Neuronal stem cell (in vitro differentiated cells): ENCODE results near the gene RAPGEF2.

Experiments
- DNase-seq: peaks from one replicate; pipeline ENCODE4 v3.0.0-alpha.2; 2013; ENCODE audit warnings: low spot score
- H2AFZ ChIP-seq: one replicate; pipeline ENCODE4 v1.6.1; 2013; ENCODE audit warnings: mild to moderate bottlenecking, low read length, inconsistent platforms
- H2AK5ac ChIP-seq: 2 replicates; pipeline ENCODE4 v1.6.1; 2013; ENCODE audit warnings: low read depth, mild to moderate bottlenecking, inconsistent platforms, low read length, moderate library complexity, mixed read lengths
- H2BK120ac ChIP-seq: 2 replicates; pipeline ENCODE4 v1.6.1; 2013; ENCODE audit warnings: low read depth, mild to moderate bottlenecking, inconsistent platforms, low read length, moderate library complexity, mixed read lengths
- H2BK12ac ChIP-seq: one replicate; pipeline ENCODE4 v1.6.1; 2013; ENCODE audit warnings: low read length, inconsistent platforms
- H2BK15ac ChIP-seq: 2 replicates; pipeline ENCODE4 v1.6.1; 2013; ENCODE audit warnings: mild to moderate bottlenecking, low read length, inconsistent platforms, mixed read lengths
- H2BK5ac ChIP-seq: one replicate; pipeline ENCODE4 v1.6.1; 2013; ENCODE audit warnings: inconsistent platforms, mild to moderate bottlenecking, low read length, moderate library complexity
- H3K14ac ChIP-seq: one replicate; pipeline ENCODE4 v1.6.1; 2013; ENCODE audit warnings: low read length, inconsistent platforms
- H3K18ac ChIP-seq: 2 replicates; pipeline ENCODE4 v1.6.1; 2013; ENCODE audit warnings: low read length, inconsistent platforms
- H3K23ac ChIP-seq: 2 replicates; pipeline ENCODE4 v1.6.1; 2013; ENCODE audit warnings: low read depth, mild to moderate bottlenecking, mixed read lengths, low read length, inconsistent platforms; ENCODE audit not compliant: poor library complexity
- H3K27ac ChIP-seq: replicated peaks from 3 replicates; pipeline ENCODE4 v1.5.1; 2013; ENCODE audit warnings: low read length, inconsistent platforms
- H3K27me3 ChIP-seq, 3 experiments: 2 replicates each; pipeline ENCODE4 v1.6.1; 2013; ENCODE audit warnings: low read length in 3 of 3, mild to moderate bottlenecking in 2 of 3, inconsistent platforms in 1 of 3, low read depth in 1 of 3, mixed read lengths in 1 of 3, moderate library complexity in 1 of 3; ENCODE audit not compliant: control insufficient read depth in 3 of 3, insufficient read depth in 3 of 3
- H3K36me3 ChIP-seq, 2 donors: replicated peaks in 1 of 2; 2 replicates each; pipeline ENCODE4 v1.6.1; 2013; ENCODE audit warnings: low read length in 2 of 2; ENCODE audit not compliant: control insufficient read depth in 2 of 2, insufficient read depth in 2 of 2
- H3K4ac ChIP-seq: 2 replicates; pipeline ENCODE4 v1.6.1; 2013; ENCODE audit warnings: inconsistent platforms, mild to moderate bottlenecking, low read length, moderate library complexity
- H3K4me1 ChIP-seq, 2 donors: 1 replicate in 1 of 2; 2 replicates in 1 of 2; pipeline ENCODE4 v1.6.1; 2013; ENCODE audit warnings: low read length in 2 of 2, low read depth in 1 of 2; ENCODE audit not compliant: control insufficient read depth in 2 of 2, insufficient read depth in 1 of 2
- H3K4me2 ChIP-seq: one replicate; pipeline ENCODE4 v1.6.1; 2013; ENCODE audit warnings: mild to moderate bottlenecking, low read length, inconsistent platforms; ENCODE audit not compliant: insufficient read depth, poor library complexity, severe bottlenecking
- H3K4me3 ChIP-seq, 2 donors: 2 replicates each; pipeline ENCODE4 v1.5.1; 2013; ENCODE audit warnings: low read length in 2 of 2, mild to moderate bottlenecking in 2 of 2, inconsistent platforms in 1 of 2, moderate library complexity in 1 of 2
- H3K79me1 ChIP-seq: one replicate; pipeline ENCODE4 v1.6.1; 2013; ENCODE audit warnings: low read depth, mild to moderate bottlenecking, inconsistent platforms, low read length, moderate library complexity
- H3K9ac ChIP-seq: one replicate; pipeline ENCODE4 v1.6.1; 2013; ENCODE audit warnings: mild to moderate bottlenecking, low read depth, low read length, inconsistent platforms; ENCODE audit not compliant: poor library complexity
- H3K9me3 ChIP-seq, 2 donors: replicated peaks in 1 of 2; 2 replicates each; pipeline versions ENCODE3 to v1.6.1; 2013; ENCODE audit warnings: low read length in 2 of 2, mild to moderate bottlenecking in 2 of 2, inconsistent platforms in 1 of 2, low read depth in 1 of 2, mixed read lengths in 1 of 2, moderate library complexity in 1 of 2; ENCODE audit not compliant: control insufficient read depth in 2 of 2, insufficient read depth in 1 of 2
- H4K8ac ChIP-seq: one replicate; pipeline ENCODE4 v1.6.1; 2013; ENCODE audit warnings: low read depth, mild to moderate bottlenecking, inconsistent platforms, low read length, moderate library complexity
- H4K91ac ChIP-seq: one replicate; pipeline ENCODE4 v1.6.1; 2013; ENCODE audit warnings: low read length, low read depth, mild to moderate bottlenecking, inconsistent platforms; ENCODE audit not compliant: poor library complexity
- WGBS, 2 donors: extraction: QIAGEN DNeasy Blood & Tissue Kit; methylation state at CpG; one replicate each; pipeline ENCODE4 v1.1.7; 2013; ENCODE audit warnings: missing lambda C conversion rate in 2 of 2, mixed read lengths in 1 of 2; ENCODE audit not compliant: insufficient read length in 2 of 2, insufficient replicate concordance in 1 of 2; ENCODE audit errors: extremely low coverage in 2 of 2; 5-methylcytosine and 5-hydroxymethylcytosine counted together

The RAPGEF2 gene

DNA sequence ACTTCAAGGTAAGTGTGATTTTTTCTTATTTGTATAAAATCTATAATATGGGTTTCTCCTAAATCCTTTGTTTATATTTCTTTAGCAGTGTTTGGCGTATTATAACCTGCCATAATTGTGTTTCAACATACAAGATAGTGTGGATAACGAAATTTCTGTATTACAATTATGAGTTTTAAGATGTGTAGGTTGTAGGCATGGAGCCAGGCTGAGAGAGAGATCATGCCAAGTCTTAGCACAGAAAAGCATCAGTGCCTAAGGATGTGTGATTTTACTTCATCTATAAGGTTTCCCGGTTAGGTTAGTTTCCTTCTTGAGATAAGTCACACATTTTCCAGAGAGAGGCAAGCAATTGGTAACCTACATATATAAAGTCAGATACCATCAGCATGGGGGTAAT is 161.2 kb downstream of the RAPGEF2 start:
- Histone ChIP-seq H3K27ac (no peak overlapping the region), H3K4me1 (peaks cover 9 to 14% of the 10 kb centered on the region in 2 donors), H4K8ac (no peak overlapping the region), H4K91ac (no peak overlapping the region), H2AK5ac (no peak overlapping the region), H3K23ac (no peak overlapping the region), H2BK12ac (no peak overlapping the region), H3K4me3 (no peak overlapping the region), H3K36me3 (no peaks in the 10 kb centered on the region), H3K14ac (no peak overlapping the region), H2AFZ (no peak overlapping the region), H3K4ac (no peak overlapping the region), H2BK15ac (no peak overlapping the region), H3K9ac (no peak overlapping the region), H3K4me2 (no peak overlapping the region), H2BK120ac (no peak overlapping the region), H3K9me3 (no peaks in the 10 kb centered on the region), H2BK5ac (no peak overlapping the region), H3K79me1 (no peaks in the 10 kb centered on the region), H3K27me3 (no peaks in the 10 kb centered on the region), H3K18ac (no peak overlapping the region)
- DNase-seq: no peak
- WGBS, 2 donors: no CpG with 5 or more reads among the region's 3 CpGs

DNA sequence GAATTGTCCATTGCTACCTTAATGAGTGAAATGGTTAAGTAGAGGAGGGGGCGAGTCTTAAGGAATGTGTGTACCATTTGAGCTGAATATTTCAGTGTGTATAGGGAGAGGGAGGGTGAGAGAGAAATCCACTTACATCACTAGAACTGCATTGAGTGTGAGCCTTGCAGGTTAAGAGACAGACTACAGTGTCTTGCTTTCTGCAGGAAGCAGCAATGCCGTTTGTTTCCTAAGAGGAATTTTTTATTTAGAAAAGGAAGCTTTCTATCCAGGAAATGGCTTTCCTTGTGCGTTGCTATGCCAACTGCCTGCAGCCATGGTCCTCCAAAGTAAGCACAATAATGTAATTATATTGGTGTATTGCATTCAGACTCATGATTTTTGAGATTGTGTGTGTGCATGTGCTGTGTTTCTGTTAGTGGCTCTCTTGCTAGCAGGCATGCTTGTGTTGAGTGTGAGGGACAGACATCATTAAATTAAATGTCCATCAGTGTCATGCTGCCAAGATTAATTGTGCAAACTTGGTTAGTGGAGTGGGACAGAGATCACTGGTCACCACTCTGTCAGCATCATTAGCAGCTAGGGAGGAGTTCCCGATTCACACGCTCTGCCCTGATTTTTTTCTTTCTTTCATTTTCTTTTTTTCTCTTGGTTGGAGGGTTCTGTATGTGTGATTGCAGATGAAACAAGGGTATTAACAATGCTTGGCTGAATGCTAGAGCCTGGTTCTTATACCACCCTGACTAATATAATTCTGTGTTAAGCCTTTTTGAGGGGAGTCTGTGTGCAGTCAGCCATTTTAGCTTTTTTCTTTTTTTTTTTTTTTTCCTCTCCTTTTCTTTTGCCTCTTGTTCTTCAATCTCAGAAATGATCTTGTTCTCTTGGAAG is 164.3 kb downstream of the RAPGEF2 start:
- Histone ChIP-seq H4K8ac (no peak overlapping the region), H3K4me2 (no peak overlapping the region), H3K27me3 (no peaks in the 10 kb centered on the region), H2AFZ (peak overlapping the region; percentile 70), H2BK12ac (no peak overlapping the region), H3K4me3 (peak overlapping the region in 1 of 2 donors; percentile 38), H3K4ac (no peak overlapping the region), H4K91ac (no peak overlapping the region), H3K23ac (no peak overlapping the region), H3K9ac (no peak overlapping the region), H2BK120ac (no peak overlapping the region), H2AK5ac (no peak overlapping the region), H2BK5ac (no peak overlapping the region), H3K79me1 (no peaks in the 10 kb centered on the region), H3K27ac (peak overlapping the region; percentile 62), H3K9me3 (no peaks in the 10 kb centered on the region), H3K36me3 (no peaks in the 10 kb centered on the region), H3K18ac (peak overlapping the region; percentile 39), H3K14ac (no peak overlapping the region), H2BK15ac (no peak overlapping the region), H3K4me1 (peaks cover 11 to 17% of the 10 kb centered on the region in 2 donors)
- no CpG with 5 or more reads among the region's 5 CpGs for WGBS, 2 donors
- no peak for DNase-seq

DNA sequence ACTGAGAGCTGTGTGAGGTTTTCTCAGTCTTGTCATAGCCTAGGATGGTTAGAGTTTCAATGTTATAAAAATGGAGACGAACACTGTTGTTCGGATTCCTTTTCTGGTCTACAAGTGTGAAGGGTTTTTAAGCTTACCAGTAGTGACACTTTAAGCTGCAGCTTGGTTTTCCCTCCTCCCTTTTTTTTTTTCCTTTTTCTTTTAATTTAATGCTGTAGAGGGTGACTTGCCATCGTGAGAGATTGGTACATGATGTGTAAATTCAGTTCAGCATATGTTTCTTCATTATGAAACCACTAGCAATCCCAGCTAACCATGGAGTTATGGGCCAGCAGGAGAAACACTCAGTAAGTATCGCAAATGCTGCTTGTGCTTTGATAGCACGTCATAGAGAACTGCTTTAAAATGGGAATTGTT is 165.0 kb downstream of the RAPGEF2 start:
- H3K27ac ChIP-seq: peak overlapping the region; percentile 62
- H2AFZ ChIP-seq: peak overlapping the region; percentile 70
- H3K23ac ChIP-seq: no peak overlapping the region
- H2AK5ac ChIP-seq: no peak overlapping the region
- H2BK5ac ChIP-seq: no peak overlapping the region
- DNase-seq: no peak
- H2BK15ac ChIP-seq: no peak overlapping the region
- no peak overlapping the region for H2BK12ac ChIP-seq
- H2BK120ac ChIP-seq: no peak overlapping the region
- H3K4ac ChIP-seq: no peak overlapping the region
- WGBS, 2 donors: no CpG with 5 or more reads among the region's 5 CpGs
- H3K4me3 ChIP-seq: peak overlapping the region in 1 of 2 donors; percentile 38
- no peaks in the 10 kb centered on the region for H3K36me3 ChIP-seq
- no peak overlapping the region for H4K91ac ChIP-seq
- H3K4me2 ChIP-seq: no peak overlapping the region
- H3K79me1 ChIP-seq: no peaks in the 10 kb centered on the region
- no peaks in the 10 kb centered on the region for H3K9me3 ChIP-seq
- no peaks in the 10 kb centered on the region for H3K27me3 ChIP-seq
- no peak overlapping the region for H3K14ac ChIP-seq
- H3K4me1 ChIP-seq: peaks cover 11 to 21% of the 10 kb centered on the region in 2 donors
- H3K9ac ChIP-seq: no peak overlapping the region
- H4K8ac ChIP-seq: no peak overlapping the region
- no peak overlapping the region for H3K18ac ChIP-seq

DNA sequence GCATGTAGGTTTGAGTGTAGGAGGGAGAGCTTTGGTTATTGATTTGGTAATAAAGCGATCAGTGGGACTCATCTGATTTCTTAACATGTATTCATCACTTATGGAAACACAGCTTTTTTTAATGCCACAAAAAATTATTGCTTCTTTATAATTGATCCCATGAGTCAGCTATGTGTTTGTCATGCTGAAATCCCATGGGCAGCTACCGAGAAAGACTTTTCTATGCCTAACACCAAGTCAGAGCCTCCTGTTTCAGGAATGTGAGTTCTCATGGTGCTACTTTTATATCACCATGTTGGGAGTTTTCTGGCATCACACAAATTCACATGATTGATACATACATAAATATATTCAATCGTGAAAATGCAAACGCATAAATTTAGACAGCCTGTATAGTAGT is 165.7 kb downstream of the RAPGEF2 start:
- H2BK12ac ChIP-seq: no peak overlapping the region

More for the DNA sequence above, 165.7 kb downstream of the RAPGEF2 start:
- Histone ChIP-seq H3K4me2 (no peak overlapping the region), H2BK5ac (no peak overlapping the region), H3K4ac (no peak overlapping the region), H3K4me3 (peak overlapping the region in 1 of 2 donors; percentile 38), H3K79me1 (no peaks in the 10 kb centered on the region), H2AK5ac (no peak overlapping the region), H3K4me1 (peaks cover 11 to 25% of the 10 kb centered on the region in 2 donors), H4K91ac (no peak overlapping the region), H3K27me3 (no peaks in the 10 kb centered on the region), H2AFZ (no peak overlapping the region), H3K18ac (no peak overlapping the region), H3K36me3 (no peaks in the 10 kb centered on the region), H2BK15ac (no peak overlapping the region), H3K23ac (no peak overlapping the region), H2BK120ac (no peak overlapping the region), H3K9ac (no peak overlapping the region), H3K14ac (no peak overlapping the region), H3K27ac (no peak overlapping the region), H4K8ac (no peak overlapping the region), H3K9me3 (no peaks in the 10 kb centered on the region)
- no CpG with 5 or more reads among the region's 4 CpGs for WGBS, 2 donors
- no peak for DNase-seq
